GM10847 (cell line): ENCODE measurements around the gene NALCN.

Experiments
- POLR2A ChIP-seq: IDR thresholded peaks from 2 replicates; pipeline ENCODE4 v1.6.1; 2011; ENCODE audit not compliant: insufficient read length; ENCODE audit errors: extremely low read depth

Gene NALCN

GRCh38 chr13:101155920-101156319, 260.4 kb downstream of the NALCN start:
- TF ChIP-seq POLR2A = no peak

- no peak for TF ChIP-seq POLR2A
Measured at GRCh38 chr13:101152184-101152583, 264.1 kb downstream of the NALCN start.

- TF ChIP-seq POLR2A = no peak
Measured at GRCh38 chr13:101150998-101151397, 265.3 kb downstream of the NALCN start.

GRCh38 chr13:101149735-101150384, 266.4 kb downstream of the NALCN start:
- no peak for TF ChIP-seq POLR2A

GRCh38 chr13:101146101-101146898, 270.0 kb downstream of the NALCN start:
- TF ChIP-seq POLR2A = no peak

- no peak for TF ChIP-seq POLR2A
Measured at GRCh38 chr13:101144808-101145419, 271.4 kb downstream of the NALCN start.

- no peak for TF ChIP-seq POLR2A
Measured at GRCh38 chr13:101140936-101141335, 275.4 kb downstream of the NALCN start.

- no peak for TF ChIP-seq POLR2A
Measured at GRCh38 chr13:101140087-101140770, 276.1 kb downstream of the NALCN start.

- no peak for TF ChIP-seq POLR2A
Measured at GRCh38 chr13:101139081-101139480, 277.2 kb downstream of the NALCN start.

- TF ChIP-seq POLR2A = no peak
Measured at GRCh38 chr13:101127741-101128353, 288.5 kb downstream of the NALCN start.

GRCh38 chr13:101123028-101123427, 293.3 kb downstream of the NALCN start:
- TF ChIP-seq POLR2A = no peak

GRCh38 chr13:101121608-101122007, 294.7 kb downstream of the NALCN start:
- no peak for TF ChIP-seq POLR2A

GRCh38 chr13:101120007-101120406, 296.3 kb downstream of the NALCN start:
- no peak for TF ChIP-seq POLR2A

- no peak for TF ChIP-seq POLR2A
Measured at GRCh38 chr13:101116826-101117225, 299.5 kb downstream of the NALCN start.

GRCh38 chr13:101116341-101116740, 300.0 kb downstream of the NALCN start:
- no peak for TF ChIP-seq POLR2A
